ENCODE measurements around the gene BMX. TPM values are rescaled to one million over a fixed set of nuclear protein-coding genes. Genes with fewer than 3 reads are reported as not detected.

The BMX gene
- total and polyA plus RNA-seq, 4 donors = 3.7 to 10.1 (median 4.6) TPM

- no peaks in the 10 kb centered on the region for H3K36me3 ChIP-seq (ENCODE audit: control insufficient read depth in 1 of 2, insufficient read depth in 2 of 2, low read length in 1 of 2)
- H3K27me3 ChIP-seq (ENCODE audit: control insufficient read depth in 1 of 2, insufficient read depth in 2 of 2, low read length in 1 of 2) = no peaks in the 10 kb centered on the region
- ATAC-seq (ENCODE audit: low FRiP score) (no peak), DNase-seq (no peak)
- H3K4me1 ChIP-seq (ENCODE audit: control insufficient read depth in 1 of 2, insufficient read depth in 2 of 2, low read length in 2 of 2) = no peaks in the 10 kb centered on the region
- H3K9me3 ChIP-seq (ENCODE audit: control insufficient read depth, low read length) = no peaks in the 10 kb centered on the region
- no peak overlapping the region for H3K27ac ChIP-seq (ENCODE audit: low read depth in 1 of 2, low read length in 2 of 2)
- H3K4me3 ChIP-seq (ENCODE audit: low read length in 2 of 2) = no peak overlapping the region
- intact Hi-C loops (cut with DNase I) = loop anchor here (5.0 kb wide), 1 partner anchor 95 kb away; no protein-coding TSS in a partner anchor
Observed at GRCh38 chrX:15472531-15472930, 28.1 kb upstream of the BMX start.

GRCh38 chrX:15474028-15474427, 26.6 kb upstream of the BMX start:
- no peak for ATAC-seq (ENCODE audit: low FRiP score)
- Histone ChIP-seq H3K9me3 (ENCODE audit: control insufficient read depth, low read length) (no peaks in the 10 kb centered on the region), H3K27me3 (ENCODE audit: control insufficient read depth in 1 of 2, insufficient read depth in 2 of 2, low read length in 1 of 2) (no peaks in the 10 kb centered on the region), H3K4me3 (ENCODE audit: low read length in 2 of 2) (no peak overlapping the region), H3K4me1 (ENCODE audit: control insufficient read depth in 1 of 2, insufficient read depth in 2 of 2, low read length in 2 of 2) (no peaks in the 10 kb centered on the region), H3K27ac (ENCODE audit: low read depth in 1 of 2, low read length in 2 of 2) (no peak overlapping the region), H3K36me3 (ENCODE audit: control insufficient read depth in 1 of 2, insufficient read depth in 2 of 2, low read length in 1 of 2) (peaks cover 0 to 4% of the 10 kb centered on the region in 2 donors)
- WGBS, 2 donors = 78 to 95% methylated on average over 4 of the region's 4 CpGs
- no peak for DNase-seq
- intact Hi-C loops (cut with DNase I) = loop anchor here (5.0 kb wide), 1 partner anchor 93 kb away; no protein-coding TSS in a partner anchor

GRCh38 chrX:15475021-15475420, 25.6 kb upstream of the BMX start:
- Histone ChIP-seq H3K9me3 (ENCODE audit: control insufficient read depth, low read length) (no peaks in the 10 kb centered on the region), H3K27me3 (ENCODE audit: control insufficient read depth in 1 of 2, insufficient read depth in 2 of 2, low read length in 1 of 2) (no peaks in the 10 kb centered on the region), H3K36me3 (ENCODE audit: control insufficient read depth in 1 of 2, insufficient read depth in 2 of 2, low read length in 1 of 2) (peaks cover 0 to 4% of the 10 kb centered on the region in 2 donors), H3K4me3 (ENCODE audit: low read length in 2 of 2) (no peak overlapping the region), H3K4me1 (ENCODE audit: control insufficient read depth in 1 of 2, insufficient read depth in 2 of 2, low read length in 2 of 2) (no peaks in the 10 kb centered on the region), H3K27ac (ENCODE audit: low read depth in 1 of 2, low read length in 2 of 2) (no peak overlapping the region)
- ATAC-seq (ENCODE audit: low FRiP score) = no peak
- 69 to 78% methylated on average over 5 of the region's 5 CpGs for WGBS, 2 donors
- intact Hi-C loops (cut with DNase I) = no loop called here
- no peak for DNase-seq

- Histone ChIP-seq H3K4me3 (ENCODE audit: low read length in 2 of 2) (no peak overlapping the region), H3K9me3 (ENCODE audit: control insufficient read depth, low read length) (no peaks in the 10 kb centered on the region), H3K27ac (ENCODE audit: low read depth in 1 of 2, low read length in 2 of 2) (no peak overlapping the region), H3K4me1 (ENCODE audit: control insufficient read depth in 1 of 2, insufficient read depth in 2 of 2, low read length in 2 of 2) (no peaks in the 10 kb centered on the region), H3K27me3 (ENCODE audit: control insufficient read depth in 1 of 2, insufficient read depth in 2 of 2, low read length in 1 of 2) (no peaks in the 10 kb centered on the region), H3K36me3 (ENCODE audit: control insufficient read depth in 1 of 2, insufficient read depth in 2 of 2, low read length in 1 of 2) (peaks cover 0 to 4% of the 10 kb centered on the region in 2 donors)
- intact Hi-C loops (cut with DNase I) = no loop called here
- 75 to 92% methylated on average over 4 of the region's 4 CpGs for WGBS, 2 donors
- ATAC-seq (ENCODE audit: low FRiP score) = no peak
- no peak for DNase-seq
Observed at GRCh38 chrX:15475486-15475885, 25.1 kb upstream of the BMX start.

- intact Hi-C loops (cut with DNase I) = no loop called here
- no peak overlapping the region for H3K27ac ChIP-seq (ENCODE audit: low read depth in 1 of 2, low read length in 2 of 2)
- ATAC-seq (ENCODE audit: low FRiP score) (no peak), DNase-seq (no peak)
- H3K4me3 ChIP-seq (ENCODE audit: low read length in 2 of 2) = no peak overlapping the region
- no peaks in the 10 kb centered on the region for H3K4me1 ChIP-seq (ENCODE audit: control insufficient read depth in 1 of 2, insufficient read depth in 2 of 2, low read length in 2 of 2)
- no peaks in the 10 kb centered on the region for H3K9me3 ChIP-seq (ENCODE audit: control insufficient read depth, low read length)
- no peaks in the 10 kb centered on the region for H3K36me3 ChIP-seq (ENCODE audit: control insufficient read depth in 1 of 2, insufficient read depth in 2 of 2, low read length in 1 of 2)
- WGBS, 2 donors = 89 to 95% methylated on average over 2 of the region's 2 CpGs
- H3K27me3 ChIP-seq (ENCODE audit: control insufficient read depth in 1 of 2, insufficient read depth in 2 of 2, low read length in 1 of 2) = no peaks in the 10 kb centered on the region
Observed at GRCh38 chrX:15483891-15484290, 16.7 kb upstream of the BMX start.

GRCh38 chrX:15492469-15492868, 8.1 kb upstream of the BMX start:
- Histone ChIP-seq H3K4me1 (ENCODE audit: control insufficient read depth in 1 of 2, insufficient read depth in 2 of 2, low read length in 2 of 2) (no peaks in the 10 kb centered on the region), H3K27me3 (ENCODE audit: control insufficient read depth in 1 of 2, insufficient read depth in 2 of 2, low read length in 1 of 2) (no peaks in the 10 kb centered on the region), H3K36me3 (ENCODE audit: control insufficient read depth in 1 of 2, insufficient read depth in 2 of 2, low read length in 1 of 2) (no peaks in the 10 kb centered on the region), H3K4me3 (ENCODE audit: low read length in 2 of 2) (peak overlapping the region; percentile 58 to 81), H3K27ac (ENCODE audit: low read depth in 1 of 2, low read length in 2 of 2) (no peak overlapping the region), H3K9me3 (ENCODE audit: control insufficient read depth, low read length) (no peaks in the 10 kb centered on the region)
- WGBS, 2 donors = 54 to 64% methylated on average over 5 of the region's 5 CpGs
- DNase-seq (no peak), ATAC-seq (ENCODE audit: low FRiP score) (no peak)
- intact Hi-C loops (cut with DNase I) = loop anchor here in 1 of 2 donors (5.0 kb wide), 1 partner anchor 185 kb away; no protein-coding TSS in a partner anchor

- WGBS, 2 donors = 4 to 8% methylated on average over 44 to 47 of the region's 47 CpGs
- H3K36me3 ChIP-seq (ENCODE audit: control insufficient read depth in 1 of 2, insufficient read depth in 2 of 2, low read length in 1 of 2) = no peaks in the 10 kb centered on the region
- no peaks in the 10 kb centered on the region for H3K4me1 ChIP-seq (ENCODE audit: control insufficient read depth in 1 of 2, insufficient read depth in 2 of 2, low read length in 2 of 2)
- no peaks in the 10 kb centered on the region for H3K9me3 ChIP-seq (ENCODE audit: control insufficient read depth, low read length)
- ATAC-seq (ENCODE audit: low FRiP score) (peak; percentile 98), DNase-seq (peak; percentile 92 to 96)
- H3K27ac ChIP-seq (ENCODE audit: low read depth in 1 of 2, low read length in 2 of 2) = peak within 1 kb of the TSS in 1 of 2 donors; percentile 56
- no peaks in the 10 kb centered on the region for H3K27me3 ChIP-seq (ENCODE audit: control insufficient read depth in 1 of 2, insufficient read depth in 2 of 2, low read length in 1 of 2)
- peak within 1 kb of the TSS; percentile 58 to 81 for H3K4me3 ChIP-seq (ENCODE audit: low read length in 2 of 2)
- intact Hi-C loops (cut with DNase I) = loop anchor here in 1 of 2 donors (5.0 kb wide), 1 partner anchor 184 kb away; no protein-coding TSS in a partner anchor
Observed at GRCh38 chrX:15493118-15493962, 7.3 kb upstream of the BMX start, which contains the start of gene PIR. Gene PIR, minus strand, starts transcription at chrX:15493333. Its CDS starts 2,076 bp downstream, at chrX:15491257.

GRCh38 chrX:15495801-15496200, 4.8 kb upstream of the BMX start:
- 75 to 90% methylated on average over 4 of the region's 4 CpGs for WGBS, 2 donors
- H3K9me3 ChIP-seq (ENCODE audit: control insufficient read depth, low read length) = no peaks in the 10 kb centered on the region
- intact Hi-C loops (cut with DNase I) = loop anchor here in 1 of 2 donors (5.0 kb wide), 1 partner anchor 72 kb away; no protein-coding TSS in a partner anchor
- DNase-seq = no peak
- no peaks in the 10 kb centered on the region for H3K36me3 ChIP-seq (ENCODE audit: control insufficient read depth in 1 of 2, insufficient read depth in 2 of 2, low read length in 1 of 2)
- no peak for ATAC-seq (ENCODE audit: low FRiP score)
- H3K4me3 ChIP-seq (ENCODE audit: low read length in 2 of 2) = no peak overlapping the region
- H3K27me3 ChIP-seq (ENCODE audit: control insufficient read depth in 1 of 2, insufficient read depth in 2 of 2, low read length in 1 of 2) = no peaks in the 10 kb centered on the region
- H3K4me1 ChIP-seq (ENCODE audit: control insufficient read depth in 1 of 2, insufficient read depth in 2 of 2, low read length in 2 of 2) = no peaks in the 10 kb centered on the region
- H3K27ac ChIP-seq (ENCODE audit: low read depth in 1 of 2, low read length in 2 of 2) = no peak overlapping the region

- no peak overlapping the region for H3K4me3 ChIP-seq (ENCODE audit: low read length in 2 of 2)
- no peak overlapping the region for H3K27ac ChIP-seq (ENCODE audit: low read depth in 1 of 2, low read length in 2 of 2)
- H3K36me3 ChIP-seq (ENCODE audit: control insufficient read depth in 1 of 2, insufficient read depth in 2 of 2, low read length in 1 of 2) = no peaks in the 10 kb centered on the region
- H3K4me1 ChIP-seq (ENCODE audit: control insufficient read depth in 1 of 2, insufficient read depth in 2 of 2, low read length in 2 of 2) = no peaks in the 10 kb centered on the region
- DNase-seq = no peak
- intact Hi-C loops (cut with DNase I) = loop anchor here in 1 of 2 donors (5.0 kb wide), 1 partner anchor 70 kb away; no protein-coding TSS in a partner anchor
- 45 to 57% methylated on average over 4 of the region's 4 CpGs for WGBS, 2 donors
- no peaks in the 10 kb centered on the region for H3K9me3 ChIP-seq (ENCODE audit: control insufficient read depth, low read length)
- H3K27me3 ChIP-seq (ENCODE audit: control insufficient read depth in 1 of 2, insufficient read depth in 2 of 2, low read length in 1 of 2) = no peaks in the 10 kb centered on the region
- no peak for ATAC-seq (ENCODE audit: low FRiP score)
Observed at GRCh38 chrX:15496824-15497223, 3.8 kb upstream of the BMX start.
